Measurements from ENCODE around the gene BACE2.
"Not testable (repeated sequence)": the region's sequence is repeated elsewhere in the genome, so short reads cannot be mapped to it uniquely, and the experiment has no call there.

BACE2 gene

DNA sequence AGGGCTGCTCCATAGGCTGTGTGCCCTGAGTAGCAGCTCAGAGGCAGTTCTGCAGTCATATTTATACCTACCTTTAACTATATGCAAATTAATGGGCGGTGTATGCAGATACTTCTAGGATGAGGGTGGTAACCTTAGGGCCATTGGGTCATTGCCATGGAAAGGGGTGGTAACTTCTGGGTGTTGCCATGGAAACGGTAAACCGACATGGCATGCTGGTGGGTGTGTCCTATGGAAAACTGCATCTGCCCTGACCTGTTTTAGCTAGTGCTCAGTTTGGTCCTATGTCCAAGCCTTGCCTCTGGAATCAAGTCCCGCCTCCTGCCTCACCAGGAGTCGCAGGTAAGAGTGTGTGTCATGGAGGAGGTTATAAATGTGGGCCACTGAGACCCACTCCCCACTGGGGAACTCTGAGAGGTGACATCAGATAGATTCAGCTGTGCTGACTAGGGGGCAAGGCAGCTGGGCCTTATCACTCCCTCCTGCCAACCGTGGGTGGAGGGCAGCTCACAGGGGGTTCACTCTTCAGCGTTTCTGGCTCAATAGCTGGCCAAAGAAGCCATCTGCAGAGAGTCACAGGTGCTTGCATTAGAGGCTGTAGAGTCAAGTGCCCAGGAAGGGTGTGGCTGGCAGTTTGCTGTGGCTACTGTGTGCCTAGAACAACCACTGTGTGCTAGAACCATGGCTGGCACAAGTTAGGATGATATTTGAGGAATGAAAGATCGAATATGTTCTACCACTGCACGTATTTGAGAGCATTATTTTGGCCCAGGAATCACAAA is 19.0 kb downstream of the BACE2 start:
- DNase-seq: no peak

DNA sequence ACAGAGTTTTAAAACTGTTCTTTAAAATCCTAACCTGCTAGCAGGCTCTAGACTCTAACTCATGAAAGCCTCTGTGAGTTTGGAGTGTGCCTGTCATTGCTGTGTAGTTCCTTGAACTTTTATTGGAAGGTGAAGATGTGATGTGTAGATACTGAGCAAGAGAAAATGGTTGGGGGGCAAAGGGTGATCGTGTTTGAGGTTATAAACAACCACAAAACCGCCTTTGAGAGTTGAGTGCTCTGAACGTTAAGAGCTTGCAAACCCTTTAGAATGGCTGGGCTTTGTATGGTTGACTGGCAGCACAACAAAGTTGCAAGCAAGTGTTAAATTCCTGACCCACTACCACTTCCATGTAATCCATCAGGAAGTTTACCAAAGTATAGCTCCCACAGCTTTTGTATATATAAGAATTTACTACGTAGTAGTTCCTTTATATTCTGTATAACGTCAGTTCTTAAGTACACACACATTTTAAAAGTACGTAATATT is 19.6 kb downstream of the BACE2 start:
- DNase-seq: no peak

DNA sequence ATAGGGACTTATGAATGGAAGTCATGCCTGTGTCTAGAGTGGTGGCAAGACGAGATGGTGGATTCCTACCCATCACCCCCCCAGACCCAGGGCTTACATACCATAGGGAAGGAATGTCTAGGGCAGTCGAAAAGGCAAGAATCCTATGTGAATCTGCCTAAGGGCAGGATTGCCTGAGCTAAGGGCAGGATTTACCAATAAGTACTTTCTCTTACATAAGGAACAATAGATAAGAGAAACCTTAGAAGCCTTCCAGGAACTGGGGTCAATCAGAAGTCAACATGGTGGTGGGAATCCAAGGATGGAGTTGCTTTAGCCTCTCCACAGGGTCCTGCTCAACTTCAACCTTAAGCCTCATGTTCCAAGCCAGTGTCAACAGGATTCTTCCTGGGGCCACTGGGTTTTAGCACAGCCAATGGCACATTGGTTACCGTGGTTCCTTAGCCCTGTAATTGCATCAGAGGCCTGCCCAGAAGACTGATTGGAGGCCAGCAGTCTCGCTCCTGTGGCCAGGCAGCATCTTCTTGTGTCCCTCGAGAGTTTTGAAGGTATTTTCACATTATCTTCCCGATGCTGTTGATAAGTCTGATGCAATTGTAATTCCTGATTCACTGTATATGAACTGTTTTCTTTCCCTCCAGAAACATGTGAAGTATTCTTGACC is 20.7 kb downstream of the BACE2 start:
- DNase-seq: no peak

DNA sequence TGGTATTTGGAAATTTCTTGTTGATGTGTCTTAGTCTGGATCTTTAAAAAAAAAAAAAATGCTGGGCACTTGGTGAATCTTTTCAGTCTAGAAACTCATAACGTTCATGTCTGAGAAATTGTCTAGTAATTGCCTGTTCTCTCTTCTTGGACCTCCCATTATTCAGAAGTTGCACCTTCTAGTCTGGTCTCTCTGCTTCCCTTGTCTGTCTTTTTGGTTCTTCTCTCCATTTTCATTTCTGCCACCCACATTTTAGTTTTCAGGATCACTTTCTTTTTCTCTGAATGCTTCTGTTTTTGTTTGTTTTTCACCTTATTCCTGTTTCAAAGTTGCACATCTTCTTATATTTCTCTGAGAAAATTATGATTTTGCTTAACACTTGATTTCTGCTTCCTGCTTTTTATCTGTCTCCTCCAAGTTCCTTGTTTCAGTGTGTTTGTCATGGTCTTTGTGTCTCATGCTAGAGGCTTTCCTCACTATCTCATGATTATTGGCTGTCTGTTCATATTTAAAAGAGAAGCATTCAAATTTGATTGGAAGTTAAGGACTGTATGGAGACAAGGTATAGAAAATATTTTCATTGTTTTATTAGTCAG is 21.3 kb downstream of the BACE2 start:
- DNase-seq: no peak

DNA sequence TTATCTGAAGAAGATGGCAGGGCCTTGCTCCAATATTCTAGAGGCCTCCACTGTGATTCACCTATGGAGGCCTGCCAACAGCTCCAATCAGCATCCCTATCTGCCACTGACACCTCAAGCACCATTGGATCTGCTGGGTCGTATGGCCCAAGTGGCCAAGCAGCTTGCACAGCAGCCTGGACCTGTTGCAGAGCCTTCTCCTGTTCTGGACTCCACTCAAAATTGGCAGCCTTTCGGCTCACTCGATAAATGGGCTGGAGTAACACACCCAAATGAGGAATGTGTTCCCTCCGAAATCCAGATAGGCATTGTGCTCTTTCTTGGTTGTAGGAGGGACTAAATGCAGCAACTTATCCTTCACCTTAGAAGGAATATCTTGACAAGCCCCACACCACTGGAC is 24.6 kb downstream of the BACE2 start:
- not testable (repeated sequence) for DNase-seq

DNA sequence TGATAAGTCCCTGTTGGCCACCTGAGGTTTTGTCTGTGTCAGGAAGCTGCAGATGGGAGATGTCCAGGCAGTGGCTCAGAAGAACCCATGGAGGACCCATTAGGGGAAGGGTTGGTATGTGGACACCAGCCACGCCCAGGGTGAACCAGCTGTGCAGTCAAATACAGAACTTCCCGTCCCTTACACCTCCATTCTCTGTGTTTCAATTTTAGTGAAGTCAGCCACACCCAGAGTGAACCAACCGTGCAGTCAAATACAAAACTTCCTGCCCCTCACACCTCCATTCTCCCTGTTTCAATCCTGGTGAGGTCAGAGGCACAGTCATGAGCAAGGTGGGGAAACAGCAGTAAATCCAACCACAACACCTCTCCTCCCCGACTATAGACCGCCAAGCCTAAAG is 27.4 kb downstream of the BACE2 start:
- no peak for DNase-seq

DNA sequence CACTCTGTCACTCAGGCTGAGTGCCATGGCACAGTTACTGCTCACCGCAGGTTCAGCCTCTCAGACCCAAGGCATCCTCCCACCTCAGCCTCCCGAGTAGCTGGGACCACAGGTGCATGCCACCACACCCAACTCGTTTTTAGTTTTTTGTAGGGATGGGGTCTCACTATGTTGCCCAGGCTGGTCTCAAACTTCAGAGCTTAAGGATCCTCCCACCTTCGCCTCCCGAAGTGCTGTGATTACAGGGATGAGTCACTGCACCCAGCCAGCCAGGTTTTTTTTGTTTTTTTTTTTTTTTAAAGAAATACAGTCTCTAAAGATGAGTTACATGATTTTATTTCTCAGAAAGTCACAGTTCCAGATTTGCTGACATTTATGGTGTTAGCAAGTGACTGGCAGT is 29.0 kb downstream of the BACE2 start:
- no peak for DNase-seq

DNA sequence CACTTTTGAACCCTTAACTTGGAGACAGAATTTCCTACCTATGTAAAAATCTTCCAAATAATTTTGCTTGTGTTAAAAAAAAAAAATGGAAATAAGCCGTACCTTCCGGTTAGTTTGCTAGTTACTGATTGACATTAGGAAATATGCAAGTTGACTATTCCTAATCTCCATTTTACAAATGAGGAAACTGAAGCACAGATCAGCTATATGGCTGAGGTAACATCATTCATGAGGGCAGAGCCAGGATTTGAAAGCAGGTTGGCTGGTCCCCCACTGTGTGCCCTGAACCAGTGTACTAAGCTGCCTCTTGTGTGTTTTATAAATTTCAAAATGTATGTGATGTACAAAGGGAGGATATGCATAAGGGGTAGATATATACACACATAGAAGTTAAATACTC is 29.6 kb downstream of the BACE2 start:
- DNase-seq: no peak

DNA sequence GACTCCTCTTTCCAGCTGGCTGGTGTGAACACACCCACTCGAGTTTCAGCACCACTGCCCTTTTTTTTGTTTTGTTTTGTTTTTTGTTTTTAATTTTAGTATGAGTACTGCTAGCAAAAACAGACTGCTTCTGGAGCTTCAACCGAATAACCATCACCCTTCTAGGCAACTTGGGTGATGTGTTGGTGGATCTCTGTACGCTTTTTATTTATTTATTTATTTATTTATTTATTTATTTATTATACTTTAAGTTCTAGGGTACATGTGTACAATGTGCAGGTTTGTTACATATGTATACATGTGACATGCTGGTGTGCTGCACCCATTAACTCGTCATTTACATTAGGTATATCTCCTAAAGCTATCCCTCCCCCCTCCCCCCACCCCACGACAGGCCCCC is 30.7 kb downstream of the BACE2 start:
- not testable (repeated sequence) for DNase-seq

DNA sequence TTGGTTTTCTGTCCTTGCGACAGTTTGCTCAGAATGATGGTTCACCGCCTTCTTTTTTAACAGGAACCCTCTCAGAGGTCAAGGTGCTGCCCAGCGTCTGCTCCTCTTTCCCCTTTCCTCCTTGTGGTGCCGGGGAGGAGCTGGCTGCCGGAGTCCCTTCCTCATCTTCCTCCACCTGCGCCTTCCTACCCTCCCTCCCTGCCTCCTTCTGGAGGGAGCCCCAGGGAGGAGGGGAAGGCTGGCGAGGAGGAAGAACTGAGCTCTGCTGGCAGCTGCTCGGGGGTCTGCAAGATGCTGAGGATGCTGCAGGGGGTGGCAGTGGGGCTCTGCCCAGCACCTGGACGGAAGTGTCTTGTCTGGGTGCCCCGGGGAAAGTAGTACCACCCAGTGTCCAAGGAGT is 31.2 kb downstream of the BACE2 start:
- DNase-seq: no peak

DNA sequence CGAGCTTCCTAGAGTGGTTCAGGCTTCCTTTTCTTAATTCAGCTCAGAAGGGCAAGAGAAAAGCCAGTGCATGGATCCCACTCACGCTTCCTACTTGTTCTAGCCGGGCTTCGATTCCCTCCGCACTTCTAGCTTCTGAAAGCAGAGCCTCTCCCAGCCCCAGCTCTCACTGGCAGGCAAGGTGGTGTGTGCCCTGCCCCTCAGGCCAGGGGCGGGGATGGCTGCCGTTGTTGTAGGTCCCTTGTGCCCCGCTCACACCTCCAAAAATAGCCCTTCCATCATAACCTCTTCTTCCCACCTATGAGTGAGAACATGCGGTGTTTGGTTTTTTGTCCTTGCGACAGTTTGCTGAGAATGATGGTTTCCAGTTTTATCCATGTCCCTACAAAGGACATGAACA is 31.6 kb downstream of the BACE2 start:
- no peak for DNase-seq

DNA sequence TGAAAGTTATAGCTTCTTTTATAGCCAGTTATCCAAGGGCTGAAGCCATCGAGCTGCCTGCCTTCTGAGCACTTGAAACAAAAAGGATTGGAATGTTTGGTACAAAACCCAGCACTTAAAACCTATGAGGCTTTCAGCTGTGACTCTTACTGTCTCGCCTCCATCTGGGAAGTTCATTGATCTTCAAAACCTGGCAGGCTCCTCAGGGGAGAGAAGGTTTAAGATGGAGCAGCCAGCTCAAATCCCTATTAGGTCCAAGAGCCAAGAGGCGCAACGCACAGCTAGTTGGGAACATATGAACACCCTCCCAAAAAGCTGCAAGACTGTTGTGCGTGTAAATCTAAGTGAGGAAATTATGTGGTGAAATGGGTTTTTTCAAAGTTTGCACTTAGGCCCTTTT is 33.4 kb downstream of the BACE2 start:
- DNase-seq: no peak

DNA sequence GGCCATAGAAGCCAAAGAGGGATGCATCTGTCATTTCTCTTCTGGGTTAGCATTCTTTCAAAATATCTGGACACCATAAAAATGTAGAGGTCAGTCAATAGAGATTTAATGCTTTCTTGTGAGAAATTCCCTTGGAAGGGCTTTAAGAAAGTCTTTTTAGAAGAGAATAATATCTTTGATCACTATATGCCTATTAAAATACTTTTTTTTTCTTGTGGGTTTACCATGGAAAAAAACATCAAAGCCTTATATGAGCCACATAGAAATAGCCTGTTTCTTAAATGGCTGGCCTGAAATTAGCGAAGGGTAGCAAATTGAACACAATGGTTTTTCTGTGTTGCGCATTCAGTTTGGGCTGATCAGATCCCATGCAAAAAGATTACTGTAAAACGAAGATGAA is 36.8 kb downstream of the BACE2 start:
- no peak for DNase-seq

DNA sequence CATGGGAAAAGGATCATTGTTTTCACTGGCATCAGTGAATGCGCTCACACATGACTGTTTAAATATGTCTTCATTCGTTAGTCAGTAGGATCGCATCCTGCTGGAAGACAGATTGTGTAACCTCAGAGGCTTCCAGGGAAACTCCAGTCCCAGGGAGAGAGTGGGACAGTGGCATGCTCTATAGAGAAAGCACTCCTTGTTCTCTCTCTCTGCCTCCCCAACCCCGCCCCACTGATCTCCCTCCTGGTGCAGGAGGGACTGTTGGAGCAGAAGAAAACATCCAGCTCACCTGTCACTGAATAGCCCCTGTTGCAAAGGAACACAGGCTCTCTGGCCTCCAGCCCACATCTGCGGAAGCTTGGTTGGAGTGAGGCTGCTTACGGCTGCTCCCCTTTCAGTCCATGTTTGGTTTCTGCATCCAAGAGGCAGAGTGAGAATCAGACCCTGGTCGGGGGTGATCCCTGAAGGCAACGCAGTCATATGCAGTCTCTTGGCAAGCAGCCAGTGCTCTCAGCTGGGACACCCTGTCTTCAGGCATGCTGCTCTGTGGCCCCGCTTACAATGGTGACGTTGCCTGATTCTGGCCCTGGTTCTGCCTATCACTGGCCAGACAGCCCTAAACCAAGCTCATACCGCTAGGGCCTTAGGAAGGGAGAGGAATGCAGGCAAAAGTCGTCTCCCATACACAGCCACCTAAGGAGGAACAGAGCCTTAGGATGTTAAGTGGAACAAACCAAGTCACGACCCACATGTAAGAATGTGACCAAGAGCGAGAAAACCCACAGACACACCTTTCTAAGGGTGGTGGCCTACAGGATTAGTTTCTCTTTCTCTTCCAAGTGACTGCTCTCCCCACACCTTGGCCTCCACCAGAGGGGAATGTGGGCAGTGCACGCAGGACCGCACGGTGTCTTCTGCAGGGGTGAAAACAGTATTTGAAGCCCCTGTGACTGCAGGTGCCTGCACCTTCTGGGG is 39.7 kb downstream of the BACE2 start:
- DNase-seq: no peak

DNA sequence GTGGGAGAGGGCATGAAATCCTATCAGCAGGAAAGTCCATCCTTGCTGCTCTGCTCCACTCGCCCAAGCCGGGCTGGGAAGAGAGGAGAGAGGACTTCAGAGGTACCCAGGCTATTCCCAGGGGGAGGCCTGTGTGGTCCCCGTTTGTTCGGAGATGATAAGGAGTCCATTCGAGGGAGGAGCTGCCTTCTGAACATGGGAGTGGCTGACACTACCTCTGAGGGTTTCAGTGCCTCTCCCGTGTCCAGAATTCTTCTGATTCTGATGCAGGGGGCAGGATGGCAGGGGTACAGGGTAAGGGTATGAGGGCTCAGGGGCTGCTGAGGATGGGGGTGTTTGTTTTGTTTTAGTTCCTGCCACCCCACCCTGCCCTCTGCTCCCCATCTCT is 40.4 kb downstream of the BACE2 start:
- DNase-seq: no peak

DNA sequence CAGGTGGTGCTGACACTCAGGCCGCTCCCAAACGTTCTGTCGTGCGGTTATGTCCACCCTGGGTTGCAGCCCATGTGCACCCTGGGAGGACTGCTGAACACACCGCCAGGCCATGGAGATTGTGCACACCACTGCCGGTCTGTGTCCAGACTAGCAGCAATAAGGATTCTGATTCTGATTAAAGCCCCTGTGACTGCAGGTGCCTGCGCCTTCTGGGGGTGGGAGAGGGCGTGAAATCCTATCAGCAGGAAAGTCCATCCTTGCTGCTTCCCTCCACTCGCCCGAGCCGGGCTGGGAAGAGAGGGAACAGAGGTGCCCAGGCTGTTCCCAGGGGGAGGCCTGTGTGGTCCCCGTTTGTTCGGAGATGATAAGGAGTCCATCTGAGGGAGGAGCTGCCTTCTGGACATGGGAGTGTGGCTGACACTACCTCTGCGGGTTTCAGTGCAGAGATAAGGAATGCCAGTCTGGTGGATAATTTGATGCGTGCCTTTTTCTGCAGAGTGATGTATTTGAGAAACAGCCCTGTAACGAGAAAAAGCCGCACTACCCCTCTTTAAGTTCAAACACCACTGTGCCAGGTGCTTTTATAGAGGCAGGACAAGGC is 41.2 kb downstream of the BACE2 start:
- DNase-seq: no peak

DNA sequence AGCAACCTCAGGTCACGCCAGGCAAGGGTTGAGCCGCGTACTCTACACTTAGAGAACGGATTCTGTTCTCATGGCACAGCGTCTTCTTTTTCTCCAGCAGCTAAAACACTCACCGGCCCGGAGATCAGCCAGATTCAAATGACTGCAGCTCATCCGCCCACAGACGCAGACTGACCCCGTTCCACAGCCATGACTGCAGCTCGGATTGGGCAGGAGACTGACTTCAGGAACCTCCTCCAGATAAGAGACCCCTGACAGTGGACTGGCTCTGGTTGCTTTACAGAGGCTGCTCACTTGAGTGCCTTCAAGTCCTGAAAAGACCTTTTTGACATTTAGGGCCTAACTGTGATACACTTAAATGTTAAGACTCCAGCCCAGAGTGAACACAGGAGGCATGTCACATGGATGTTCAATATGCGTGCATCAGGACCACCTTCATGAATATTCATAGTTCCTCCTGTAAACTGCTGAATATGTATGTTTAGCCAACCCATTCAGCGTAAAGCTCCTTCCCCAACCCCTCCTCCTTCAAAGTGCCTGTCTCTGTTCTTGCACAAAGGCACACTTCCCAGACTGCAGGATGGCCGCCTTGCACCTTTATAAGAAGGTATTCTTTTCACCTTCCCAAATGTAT is 42.6 kb downstream of the BACE2 start:
- DNase-seq: no peak

DNA sequence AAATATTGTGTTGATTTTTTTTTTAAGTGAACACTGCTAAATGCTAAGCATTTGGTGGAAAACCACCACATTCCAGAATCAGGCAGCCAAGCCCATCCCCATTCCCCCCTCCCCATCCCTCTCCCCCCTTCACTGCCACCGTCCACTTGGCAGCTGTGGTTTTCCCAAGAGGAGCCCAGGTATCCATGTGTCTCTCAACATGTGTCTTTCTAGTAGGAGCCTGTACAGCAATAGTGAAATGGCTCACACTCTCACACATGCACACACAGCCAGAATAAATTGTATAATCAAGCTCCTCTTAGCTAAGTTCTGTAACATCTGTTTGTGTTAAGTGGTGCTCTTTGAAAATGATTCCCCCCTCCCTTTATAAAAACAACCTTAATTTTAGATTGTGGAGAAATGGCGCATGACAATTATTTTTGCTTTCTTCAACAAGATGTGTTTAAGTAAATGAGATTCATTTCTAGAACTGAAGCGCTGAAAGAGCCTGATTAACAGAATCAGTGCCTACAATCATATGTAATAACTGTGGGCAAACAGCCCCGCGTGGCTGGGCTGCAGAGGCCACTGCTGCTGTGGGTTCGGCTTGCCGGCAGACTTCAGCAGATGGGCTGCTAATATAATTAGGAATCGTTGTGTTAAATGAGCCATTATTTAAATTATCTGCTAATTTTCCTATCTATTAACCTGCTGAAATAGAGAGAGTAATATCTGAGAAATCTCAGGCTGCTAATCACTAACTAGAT is 43.3 kb downstream of the BACE2 start:
- no peak for DNase-seq

DNA sequence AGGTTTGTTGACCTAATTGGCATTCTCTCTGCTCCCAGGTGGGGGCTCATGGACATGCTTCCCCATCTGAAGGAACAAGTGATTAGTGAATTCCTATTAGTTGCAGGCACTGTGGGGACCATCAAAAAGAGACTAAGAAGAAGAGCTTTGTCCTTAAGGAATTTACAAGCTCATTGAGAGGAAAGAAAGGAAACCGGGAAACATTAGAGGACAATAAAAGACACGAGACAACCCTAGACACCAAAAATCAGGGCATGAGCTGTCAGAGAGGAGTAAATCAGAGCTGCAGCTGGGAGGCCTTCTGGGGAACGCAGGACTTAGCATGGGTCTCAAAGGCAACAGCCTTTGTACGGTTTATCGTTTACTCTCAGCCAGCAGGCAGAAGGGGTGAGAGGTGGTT is 45.1 kb downstream of the BACE2 start:
- DNase-seq: no peak

DNA sequence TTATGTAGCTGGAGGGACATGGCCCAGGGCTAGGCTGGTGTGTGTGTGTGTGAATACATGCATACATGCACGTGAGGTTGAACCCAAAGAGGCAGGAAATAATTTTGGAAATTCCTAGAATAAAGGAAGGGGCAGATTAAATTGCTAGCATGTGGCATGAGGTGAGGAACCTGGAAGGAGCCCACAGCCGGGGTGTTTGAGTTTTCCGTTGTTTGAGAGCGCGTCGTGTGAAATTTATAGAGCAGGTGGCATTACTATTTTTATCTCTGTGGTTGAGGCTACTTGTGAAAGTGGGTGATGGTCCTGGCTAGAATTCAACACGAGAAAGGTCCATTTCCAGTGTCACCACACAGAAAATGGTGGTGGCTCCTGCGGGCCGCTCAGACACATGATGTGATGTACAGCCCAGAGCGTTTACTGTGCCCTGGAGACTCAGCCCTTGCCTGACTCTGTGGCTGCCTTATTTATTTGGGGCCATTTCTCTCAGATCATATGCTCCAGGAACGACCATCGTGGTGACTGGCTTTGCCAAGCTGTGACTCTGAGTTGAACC is 48.0 kb downstream of the BACE2 start:
- DNase-seq: no peak

DNA sequence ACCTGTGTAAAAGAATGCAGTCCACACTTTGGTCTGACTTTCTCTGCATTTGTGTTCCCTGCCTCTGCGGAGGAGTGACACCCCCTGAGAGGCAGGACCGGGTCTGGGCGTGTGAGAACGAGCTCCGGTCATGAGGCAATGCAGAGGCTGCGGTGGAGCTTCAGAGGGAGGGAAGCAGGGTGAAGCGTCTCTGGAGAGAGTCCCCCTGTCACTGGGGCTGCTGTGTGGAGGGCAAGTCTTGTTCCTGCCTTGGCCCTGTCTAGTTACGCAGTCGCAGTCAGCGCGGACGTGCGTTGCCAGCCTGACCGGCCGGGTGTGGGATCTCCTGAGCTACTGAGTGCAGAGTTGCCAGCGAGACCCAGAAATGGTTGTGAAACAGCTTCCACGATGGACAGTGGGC is 48.5 kb downstream of the BACE2 start:
- no peak for DNase-seq

All from NCI-H2171 treated with DMSO at 0.1 percent for 48 hours (cell line).